Adrenal gland (tissue), 12 donors: Measurements from ENCODE around the gene TPCN1. TPM values are rescaled to one million over a fixed set of nuclear protein-coding genes. Genes with fewer than 3 reads are reported as not detected.

Experiments used
- DNase-seq, 7 donors: peaks; one replicate each; pipeline ENCODE4 v3.0.0-alpha.2; 2019 to 2020
- H3K27ac ChIP-seq, 5 donors: fragments of 200-600 bp; sonication (generic) in 4 of 5; 1 replicate in 3 of 5; 2 replicates in 2 of 5; pipeline versions ENCODE4 v1.5.1 to v1.8.0; 2016 to 2020; ENCODE audit warnings: mild to moderate bottlenecking in 1 of 5
- H3K27me3 ChIP-seq: fragments of 200-600 bp; 2 replicates; pipeline ENCODE4 v1.8.0; 2021
- H3K36me3 ChIP-seq, 2 donors: fragments of 200-600 bp; replicated peaks in 1 of 2; 1 replicate in 1 of 2; 2 replicates in 1 of 2; pipeline versions ENCODE4 v1.5.1 to v1.8.0; 2018 to 2022
- H3K4me1 ChIP-seq, 2 donors: fragments of 200-600 bp; replicated peaks in 1 of 2; 1 replicate in 1 of 2; 2 replicates in 1 of 2; pipeline versions ENCODE4 v1.5.1 to v1.8.0; 2018 to 2021
- H3K4me3 ChIP-seq, 4 donors: fragments of 200-600 bp; sonication (generic) in 3 of 4; one replicate each; pipeline ENCODE4 v1.5.1; 2016 to 2018
- H3K9me3 ChIP-seq, 3 donors: fragments of 200-600 bp; sonication (generic) in 1 of 3; replicated peaks in 1 of 3; 1 replicate in 2 of 3; 2 replicates in 1 of 3; pipeline versions ENCODE4 v1.5.1 to v1.8.0; 2016 to 2021
- POLR2A ChIP-seq, 2 donors: fragments of 450-650 bp; IDR thresholded peaks; one replicate each; pipeline ENCODE4 v1.6.1; 2017; ENCODE audit warnings: antibody characterized with exemption in 2 of 2, mild to moderate bottlenecking in 2 of 2, moderate library complexity in 1 of 2
- WGBS, 4 donors: extraction: QIAGEN DNeasy Blood & Tissue Kit in 2 of 4; methylation state at CpG; one replicate each; pipeline versions ENCODE4 v1.1.5 to v1.1.7; 2013 to 2017; 5-methylcytosine and 5-hydroxymethylcytosine counted together
- intact Hi-C, 2 donors: fragments of 100-400 bp; cut with DNase I; formaldehyde crosslinking; loops; one replicate each; pipeline versions ENCODE4 v1.14.1 to v1.15.0; 2022 to 2023
- polyA plus RNA-seq, 3 donors: library from polyadenylated mRNA; stranded (reverse); fragments of 200-250 nt in 2 of 3; fragments of 350-450 nt in 1 of 3; fragmentation: Illumina TruSeq in 1 of 3; extraction: RNeasy Lipid Tissue Mini Kit (QIAGEN cat#74804) in 1 of 3; gene quantifications; one replicate each; pipeline ENCODE4 v1.2.3, GENCODE V29; 2013 to 2014
- total RNA-seq, 9 donors: library from RNA; depleted of rRNA in 4 of 9; stranded (reverse); fragments of >200 nt in 4 of 9; fragments of 120-200 nt in 1 of 9; fragmentation: NEBNext Ultra II Directional in 1 of 9; extraction: Animal tissue kit (Norgen Biotek cat#: 25700) in 1 of 9; gene quantifications; one replicate each; pipeline versions ENCODE4 v1.1.0 to v1.2.4, GENCODE V29; 2013 to 2023
- TF ChIP-seq, protein P1 (sequence below), 6 experiments: fragments of 450-650 bp in 4 of 6; fragments of 200-600 bp in 2 of 6; sonication (generic) in 1 of 6; IDR thresholded peaks; 1 replicate in 5 of 6; 2 replicates in 1 of 6; pipeline versions ENCODE4 v1.5.1 to v1.8.0; 2016 to 2021; ENCODE audit warnings: antibody characterized with exemption in 6 of 6, mild to moderate bottlenecking in 2 of 6, moderate library complexity in 1 of 6
- donor health status: healthy with polysubstance abuse.
- donor health status: Bipolar disorder and iron deficiency.
- donor health status: DM: yes; HTN: yes; CAD: no.
- donor health status: DM: no; HTN: no; CAD: no.
- donor health status: DM: no; HTN: no; CAD: no.
- donor health status: DM: yes; HTN: yes; CAD: no.

The TPCN1 gene
- total and polyA plus RNA-seq, 12 donors: 21.2 to 198 (median 80.9) TPM

GRCh38 chr12:113273053-113273725 lies 51.9 kb downstream of the TPCN1 start:
- Histone ChIP-seq H3K4me3 (no peak overlapping the region), H3K9me3 (no peaks in the 10 kb centered on the region), H3K36me3 (peaks cover 0 to 75% of the 10 kb centered on the region in 2 donors), H3K27ac (peak overlapping the region; percentile 57 to 94 (median 86)), H3K27me3 (no peaks in the 10 kb centered on the region), H3K4me1 (peaks cover 32 to 51% of the 10 kb centered on the region in 2 donors)
- TF ChIP-seq, protein P1, sequence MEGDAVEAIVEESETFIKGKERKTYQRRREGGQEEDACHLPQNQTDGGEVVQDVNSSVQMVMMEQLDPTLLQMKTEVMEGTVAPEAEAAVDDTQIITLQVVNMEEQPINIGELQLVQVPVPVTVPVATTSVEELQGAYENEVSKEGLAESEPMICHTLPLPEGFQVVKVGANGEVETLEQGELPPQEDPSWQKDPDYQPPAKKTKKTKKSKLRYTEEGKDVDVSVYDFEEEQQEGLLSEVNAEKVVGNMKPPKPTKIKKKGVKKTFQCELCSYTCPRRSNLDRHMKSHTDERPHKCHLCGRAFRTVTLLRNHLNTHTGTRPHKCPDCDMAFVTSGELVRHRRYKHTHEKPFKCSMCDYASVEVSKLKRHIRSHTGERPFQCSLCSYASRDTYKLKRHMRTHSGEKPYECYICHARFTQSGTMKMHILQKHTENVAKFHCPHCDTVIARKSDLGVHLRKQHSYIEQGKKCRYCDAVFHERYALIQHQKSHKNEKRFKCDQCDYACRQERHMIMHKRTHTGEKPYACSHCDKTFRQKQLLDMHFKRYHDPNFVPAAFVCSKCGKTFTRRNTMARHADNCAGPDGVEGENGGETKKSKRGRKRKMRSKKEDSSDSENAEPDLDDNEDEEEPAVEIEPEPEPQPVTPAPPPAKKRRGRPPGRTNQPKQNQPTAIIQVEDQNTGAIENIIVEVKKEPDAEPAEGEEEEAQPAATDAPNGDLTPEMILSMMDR (IDR thresholded peaks at IDR 0.05): no peak
- no peak for TF ChIP-seq POLR2A (IDR thresholded peaks at IDR 0.05)
- intact Hi-C loops: no loop called here
- no peak for DNase-seq
- 88 to 91% (median 89%) methylated on average over 11 to 13 of the region's 13 CpGs for WGBS, 4 donors

DNA sequence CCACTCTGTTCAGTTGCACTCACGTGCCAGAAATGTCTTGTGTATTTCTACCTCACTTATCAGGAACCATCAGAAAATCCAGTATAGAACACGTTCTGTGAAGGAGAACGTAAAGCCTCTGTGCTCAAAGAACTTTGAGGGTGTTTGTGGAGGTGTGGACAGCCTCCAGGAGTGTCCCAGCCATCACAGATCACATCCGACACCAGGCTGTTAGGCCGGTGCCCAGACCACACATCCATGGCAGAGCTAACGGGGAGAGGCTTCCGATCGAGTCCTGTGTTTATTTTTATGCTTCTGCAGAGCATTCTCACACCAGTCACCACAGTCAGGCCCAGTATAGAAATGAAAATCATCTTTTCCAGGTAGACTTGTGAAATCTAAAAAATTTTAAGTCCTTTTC lies 53.6 kb downstream of the TPCN1 start:
- intact Hi-C loops: no loop called here
- DNase-seq: no peak
- H3K4me3 ChIP-seq: no peak overlapping the region
- peaks cover 32 to 38% of the 10 kb centered on the region in 2 donors for H3K4me1 ChIP-seq
- WGBS, 4 donors: 91 to 100% (median 93%) methylated on average over 4 to 8 of the region's 8 CpGs
- no peak for TF ChIP-seq POLR2A (IDR thresholded peaks at IDR 0.05)
- TF ChIP-seq, protein P1 (IDR thresholded peaks at IDR 0.05): no peak
- no peaks in the 10 kb centered on the region for H3K9me3 ChIP-seq
- H3K27me3 ChIP-seq: no peaks in the 10 kb centered on the region
- peak overlapping the region in 2 of 5 donors; percentile 1 to 35 for H3K27ac ChIP-seq
- H3K36me3 ChIP-seq: peaks cover 0 to 72% of the 10 kb centered on the region in 2 donors

DNA sequence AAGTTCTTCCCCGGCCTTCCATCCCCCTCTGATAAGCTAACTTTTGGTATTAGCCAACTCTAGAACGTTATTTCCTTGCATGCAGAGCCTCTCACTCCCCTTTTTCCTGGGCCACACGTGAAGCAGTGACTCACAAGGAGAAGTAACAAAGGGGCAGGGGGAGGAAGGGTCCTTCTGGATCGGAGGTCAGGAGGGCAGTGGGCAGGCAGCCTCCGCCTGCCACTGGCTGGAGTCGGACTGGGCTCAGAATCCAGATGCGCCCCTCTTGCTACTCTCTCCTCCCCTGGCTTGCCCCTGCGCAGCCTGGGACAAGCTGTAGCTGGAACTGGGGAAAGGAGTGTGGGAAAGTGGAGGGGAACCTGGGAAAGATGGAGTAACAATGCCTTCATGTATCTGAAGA lies 55.0 kb downstream of the TPCN1 start:
- Histone ChIP-seq H3K36me3 (peaks cover 0 to 75% of the 10 kb centered on the region in 2 donors), H3K4me3 (no peak overlapping the region)

DNA sequence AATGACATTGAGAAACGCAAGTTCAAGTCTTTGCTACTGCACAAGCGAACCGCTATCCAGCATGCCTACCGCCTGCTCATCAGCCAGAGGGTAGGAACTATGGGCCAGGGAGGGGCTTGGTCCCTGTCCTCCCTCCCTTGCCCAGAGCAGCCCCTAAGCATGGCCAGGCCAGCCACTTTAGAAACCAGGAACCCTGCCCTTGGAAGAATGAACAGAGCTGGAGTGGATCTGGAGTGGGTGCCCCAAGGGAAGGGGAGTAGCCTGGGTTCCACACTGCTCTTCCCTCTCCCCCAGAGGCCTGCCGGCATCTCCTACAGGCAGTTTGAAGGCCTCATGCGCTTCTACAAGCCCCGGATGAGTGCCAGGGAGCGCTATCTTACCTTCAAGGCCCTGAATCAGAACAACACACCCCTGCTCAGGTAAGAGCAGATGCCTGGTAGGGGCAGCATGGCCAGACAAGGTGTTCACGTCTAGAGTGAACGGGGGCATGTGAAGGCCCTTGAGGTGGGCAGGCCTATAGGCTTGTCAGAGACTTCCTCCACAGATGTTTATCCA lies 55.8 kb downstream of the TPCN1 start:
- Histone ChIP-seq H3K4me1 (peaks cover 20 to 22% of the 10 kb centered on the region in 2 donors), H3K27ac (peak overlapping the region in 3 of 5 donors; percentile 44 to 76 (median 68)), H3K9me3 (no peaks in the 10 kb centered on the region), H3K27me3 (no peaks in the 10 kb centered on the region), H3K4me3 (no peak overlapping the region), H3K36me3 (peaks cover 0 to 78% of the 10 kb centered on the region in 2 donors)
- TF ChIP-seq, protein P1 (IDR thresholded peaks at IDR 0.05): no peak
- TF ChIP-seq POLR2A (IDR thresholded peaks at IDR 0.05): no peak
- WGBS, 4 donors: 87 to 90% (median 89%) methylated on average over 9 to 10 of the region's 10 CpGs
- peak in 1 of 7 donors; percentile 12 for DNase-seq
- intact Hi-C loops: no loop called here

More for the DNA sequence above, 55.0 kb downstream of the TPCN1 start:
- 53 to 69% (median 64%) methylated on average over 6 to 8 of the region's 8 CpGs for WGBS, 4 donors
- peak in 3 of 7 donors; percentile 49 to 62 (median 58) for DNase-seq
- Histone ChIP-seq H3K27me3 (no peaks in the 10 kb centered on the region), H3K9me3 (no peaks in the 10 kb centered on the region), H3K4me1 (peaks cover 27 to 29% of the 10 kb centered on the region in 2 donors), H3K27ac (peak overlapping the region in 3 of 5 donors; percentile 35 to 76 (median 68))
- intact Hi-C loops: no loop called here
- no peak for TF ChIP-seq POLR2A (IDR thresholded peaks at IDR 0.05)
